Measurements from ENCODE around the gene NUDT16.
"Not testable (repeated sequence)": the region's sequence is repeated elsewhere in the genome, so short reads cannot be mapped to it uniquely, and the experiment has no call there.

DNA sequence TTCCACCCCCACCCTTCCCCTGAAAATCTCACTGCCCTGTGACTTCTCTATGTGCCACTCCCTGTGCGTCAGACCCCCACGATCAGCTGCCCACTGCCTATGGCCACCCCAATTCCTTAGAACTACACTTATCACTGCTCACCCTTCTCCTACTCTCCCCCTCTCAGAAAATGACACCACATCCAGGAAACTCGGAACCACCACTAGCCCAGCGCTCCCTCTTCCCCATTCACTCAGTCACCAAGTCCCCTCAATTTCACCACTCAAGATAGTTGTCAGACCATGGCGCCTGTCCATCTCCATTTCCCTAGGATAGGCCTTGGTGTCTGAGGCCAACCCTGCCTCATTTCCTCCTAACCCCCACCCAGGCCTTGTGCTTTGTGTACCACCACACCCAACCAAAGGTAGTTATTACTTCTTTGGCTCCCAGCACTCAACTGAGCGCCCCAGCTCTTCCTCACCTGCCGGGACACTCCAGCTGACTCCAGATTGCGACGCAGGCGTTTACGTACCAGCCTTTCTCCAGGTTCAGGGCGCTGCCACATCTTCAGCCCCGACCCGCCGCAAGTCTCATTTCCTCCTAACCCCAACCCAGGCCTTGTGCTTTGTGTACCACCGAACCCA is 641 bp upstream of the NUDT16 start:
- TF ChIP-seq, protein P1, sequence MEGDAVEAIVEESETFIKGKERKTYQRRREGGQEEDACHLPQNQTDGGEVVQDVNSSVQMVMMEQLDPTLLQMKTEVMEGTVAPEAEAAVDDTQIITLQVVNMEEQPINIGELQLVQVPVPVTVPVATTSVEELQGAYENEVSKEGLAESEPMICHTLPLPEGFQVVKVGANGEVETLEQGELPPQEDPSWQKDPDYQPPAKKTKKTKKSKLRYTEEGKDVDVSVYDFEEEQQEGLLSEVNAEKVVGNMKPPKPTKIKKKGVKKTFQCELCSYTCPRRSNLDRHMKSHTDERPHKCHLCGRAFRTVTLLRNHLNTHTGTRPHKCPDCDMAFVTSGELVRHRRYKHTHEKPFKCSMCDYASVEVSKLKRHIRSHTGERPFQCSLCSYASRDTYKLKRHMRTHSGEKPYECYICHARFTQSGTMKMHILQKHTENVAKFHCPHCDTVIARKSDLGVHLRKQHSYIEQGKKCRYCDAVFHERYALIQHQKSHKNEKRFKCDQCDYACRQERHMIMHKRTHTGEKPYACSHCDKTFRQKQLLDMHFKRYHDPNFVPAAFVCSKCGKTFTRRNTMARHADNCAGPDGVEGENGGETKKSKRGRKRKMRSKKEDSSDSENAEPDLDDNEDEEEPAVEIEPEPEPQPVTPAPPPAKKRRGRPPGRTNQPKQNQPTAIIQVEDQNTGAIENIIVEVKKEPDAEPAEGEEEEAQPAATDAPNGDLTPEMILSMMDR (IDR thresholded peaks at IDR 0.05; ENCODE audit: low read depth, low read length) = not testable (repeated sequence)
- TF ChIP-seq EZH2phosphoT487 (IDR thresholded peaks at IDR 0.05; ENCODE audit: low read depth) = not testable (repeated sequence)
